Stimulated activated CD8-positive, alpha-beta memory T cell treated with anti-CD3 and anti-CD28 coated beads, Interleukin-4, amount 100 ng/mL, for 1 hour (primary cell): Measurements from ENCODE around the gene GPR50.

Experiments used
- DNase-seq, 2 donors: peaks; one replicate each; pipeline ENCODE4 v3.0.0-alpha.2; 2020; ENCODE audit warnings: low read depth in 2 of 2, low spot score in 1 of 2

GPR50 gene

GRCh38 chrX:151176231-151176750, at the start of gene GPR50:
Gene GPR50, plus strand, starts transcription at chrX:151176584. Its CDS starts 138 bp downstream, at chrX:151176722.
- no peak for DNase-seq

- no peak for DNase-seq
These were observed 43.9 kb upstream of the GPR50 start for GRCh38 chrX:151132531-151132930.

- DNase-seq, result no peak
These were observed 24.6 kb upstream of the GPR50 start for GRCh38 chrX:151151665-151152267.

GRCh38 chrX:151153086-151153485, 23.3 kb upstream of the GPR50 start:
- DNase-seq, result no peak

GRCh38 chrX:151153667-151154066, 22.7 kb upstream of the GPR50 start:
- DNase-seq, result no peak

GRCh38 chrX:151155234-151155633, 21.1 kb upstream of the GPR50 start:
- DNase-seq, result no peak

- no peak for DNase-seq
These were observed 14.7 kb upstream of the GPR50 start for GRCh38 chrX:151161690-151162089.

GRCh38 chrX:151167791-151168345, 8.5 kb upstream of the GPR50 start:
- no peak for DNase-seq

GRCh38 chrX:151169783-151170182, 6.6 kb upstream of the GPR50 start:
- DNase-seq, result no peak

GRCh38 chrX:151174581-151175282, 1.7 kb upstream of the GPR50 start:
- DNase-seq, result no peak

GRCh38 chrX:151175283-151176062, 911 bp upstream of the GPR50 start:
- no peak for DNase-seq

GRCh38 chrX:151177141-151178027, 1.0 kb downstream of the GPR50 start:
- DNase-seq, result no peak

- DNase-seq, result no peak
These were observed 2.4 kb downstream of the GPR50 start for GRCh38 chrX:151178746-151179145.

- no peak for DNase-seq
These were observed 4.0 kb downstream of the GPR50 start for GRCh38 chrX:151180400-151180799.

GRCh38 chrX:151181088-151181487, 4.7 kb downstream of the GPR50 start:
- no peak for DNase-seq

- DNase-seq, result no peak
These were observed 6.9 kb downstream of the GPR50 start for GRCh38 chrX:151183233-151183753.

- DNase-seq, result no peak
These were observed 7.7 kb downstream of the GPR50 start for GRCh38 chrX:151183912-151184565.

- no peak for DNase-seq
These were observed 8.3 kb downstream of the GPR50 start for GRCh38 chrX:151184705-151185104.

GRCh38 chrX:151206871-151207270, 30.5 kb downstream of the GPR50 start:
- DNase-seq, result no peak

- DNase-seq, result no peak
These were observed 49.5 kb downstream of the GPR50 start for GRCh38 chrX:151225843-151226242.
